ENCODE results near the gene DOCK10.
A peak's percentile ranks its signal among the peaks of the same experiment; 100 is the strongest.

Gene DOCK10

GRCh38 chr2:225027061-225027762, 15.1 kb downstream of the DOCK10 start:
- ATAC-seq (ENCODE audit: insufficient read depth, low read depth) (peak; percentile 23; the same call in 1 of the 3 replicates), DNase-seq (no peak)
- no peak for TF ChIP-seq EZH2 (IDR thresholded peaks at IDR 0.05; ENCODE audit: borderline replicate concordance, low read depth, low read length, severe bottlenecking)
- TF ChIP-seq, protein P1, sequence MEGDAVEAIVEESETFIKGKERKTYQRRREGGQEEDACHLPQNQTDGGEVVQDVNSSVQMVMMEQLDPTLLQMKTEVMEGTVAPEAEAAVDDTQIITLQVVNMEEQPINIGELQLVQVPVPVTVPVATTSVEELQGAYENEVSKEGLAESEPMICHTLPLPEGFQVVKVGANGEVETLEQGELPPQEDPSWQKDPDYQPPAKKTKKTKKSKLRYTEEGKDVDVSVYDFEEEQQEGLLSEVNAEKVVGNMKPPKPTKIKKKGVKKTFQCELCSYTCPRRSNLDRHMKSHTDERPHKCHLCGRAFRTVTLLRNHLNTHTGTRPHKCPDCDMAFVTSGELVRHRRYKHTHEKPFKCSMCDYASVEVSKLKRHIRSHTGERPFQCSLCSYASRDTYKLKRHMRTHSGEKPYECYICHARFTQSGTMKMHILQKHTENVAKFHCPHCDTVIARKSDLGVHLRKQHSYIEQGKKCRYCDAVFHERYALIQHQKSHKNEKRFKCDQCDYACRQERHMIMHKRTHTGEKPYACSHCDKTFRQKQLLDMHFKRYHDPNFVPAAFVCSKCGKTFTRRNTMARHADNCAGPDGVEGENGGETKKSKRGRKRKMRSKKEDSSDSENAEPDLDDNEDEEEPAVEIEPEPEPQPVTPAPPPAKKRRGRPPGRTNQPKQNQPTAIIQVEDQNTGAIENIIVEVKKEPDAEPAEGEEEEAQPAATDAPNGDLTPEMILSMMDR (IDR thresholded peaks at IDR 0.05; ENCODE audit: borderline replicate concordance, extremely low read depth, low read length, poor library complexity, severe bottlenecking) = no peak
- no peaks in the 10 kb centered on the region for H3K9me3 ChIP-seq (ENCODE audit: insufficient read depth, low read length, severe bottlenecking)
- H3K27ac ChIP-seq (ENCODE audit: low read length) = peak overlapping the region; percentile 55
- no peaks in the 10 kb centered on the region for H3K27me3 ChIP-seq (ENCODE audit: insufficient read depth, low read length, poor library complexity)
- H3K9ac ChIP-seq (ENCODE audit: low read depth, low read length) = no peak overlapping the region
- no peak overlapping the region for H3K4me2 ChIP-seq (ENCODE audit: insufficient read depth, low read length)
- H2AFZ ChIP-seq (ENCODE audit: low read depth, low read length) = no peak overlapping the region
- peaks cover 48% of the 10 kb centered on the region for H4K20me1 ChIP-seq (ENCODE audit: insufficient read depth, low read length)
- H3K36me3 ChIP-seq (ENCODE audit: insufficient read depth, low read length) = no peaks in the 10 kb centered on the region
- peaks cover 40% of the 10 kb centered on the region for H3K4me1 ChIP-seq (ENCODE audit: insufficient read depth, low read length)
- peaks cover 84% of the 10 kb centered on the region for H3K79me2 ChIP-seq (ENCODE audit: insufficient read depth, low read length)
- H3K4me3 ChIP-seq (ENCODE audit: low read depth in 1 of 2, low read length in 2 of 2) = no peak overlapping the region

GRCh38 chr2:225025917-225026571, 16.2 kb downstream of the DOCK10 start:
- Histone ChIP-seq H2AFZ (ENCODE audit: low read depth, low read length) (no peak overlapping the region), H3K36me3 (ENCODE audit: insufficient read depth, low read length) (no peaks in the 10 kb centered on the region), H3K9ac (ENCODE audit: low read depth, low read length) (no peak overlapping the region), H3K79me2 (ENCODE audit: insufficient read depth, low read length) (peaks cover 84% of the 10 kb centered on the region), H3K4me1 (ENCODE audit: insufficient read depth, low read length) (peaks cover 36% of the 10 kb centered on the region), H4K20me1 (ENCODE audit: insufficient read depth, low read length) (peaks cover 43% of the 10 kb centered on the region), H3K27ac (ENCODE audit: low read length) (peak overlapping the region; percentile 55), H3K4me3 (ENCODE audit: low read depth in 1 of 2, low read length in 2 of 2) (no peak overlapping the region), H3K9me3 (ENCODE audit: insufficient read depth, low read length, severe bottlenecking) (no peaks in the 10 kb centered on the region), H3K4me2 (ENCODE audit: insufficient read depth, low read length) (peak overlapping the region; percentile 30), H3K27me3 (ENCODE audit: insufficient read depth, low read length, poor library complexity) (no peaks in the 10 kb centered on the region)
- ATAC-seq (ENCODE audit: insufficient read depth, low read depth) (peak; percentile 98), DNase-seq (peak; percentile 62)
- TF ChIP-seq, protein P1 (IDR thresholded peaks at IDR 0.05; ENCODE audit: borderline replicate concordance, extremely low read depth, low read length, poor library complexity, severe bottlenecking) = no peak
- TF ChIP-seq EZH2 (IDR thresholded peaks at IDR 0.05; ENCODE audit: borderline replicate concordance, low read depth, low read length, severe bottlenecking) = no peak

DNA sequence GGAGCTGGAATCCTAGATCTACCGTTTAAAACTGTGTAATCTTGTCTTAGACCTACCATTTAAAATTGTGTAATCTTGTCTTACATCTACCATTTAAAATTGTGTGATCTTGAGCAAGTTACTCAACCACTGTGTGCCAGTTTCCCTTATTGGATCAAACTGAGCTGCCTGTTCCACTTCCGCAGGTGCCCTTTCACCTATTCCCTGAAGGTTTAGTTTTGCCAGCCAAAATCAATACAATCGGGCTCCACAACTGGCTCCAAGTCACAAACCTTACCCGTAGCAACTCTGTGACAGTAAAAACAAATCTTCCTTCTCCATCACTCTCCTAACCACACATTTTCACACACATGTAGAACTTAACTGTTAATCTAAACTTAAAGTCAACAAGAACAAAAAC, 20.1 kb downstream of the DOCK10 start:
- Histone ChIP-seq H3K9me3 (ENCODE audit: insufficient read depth, low read length, severe bottlenecking) (no peaks in the 10 kb centered on the region), H2AFZ (ENCODE audit: low read depth, low read length) (no peak overlapping the region), H3K27me3 (ENCODE audit: insufficient read depth, low read length, poor library complexity) (no peaks in the 10 kb centered on the region), H3K4me1 (ENCODE audit: insufficient read depth, low read length) (peaks cover 25% of the 10 kb centered on the region), H4K20me1 (ENCODE audit: insufficient read depth, low read length) (peaks cover 45% of the 10 kb centered on the region), H3K36me3 (ENCODE audit: insufficient read depth, low read length) (no peaks in the 10 kb centered on the region), H3K9ac (ENCODE audit: low read depth, low read length) (no peak overlapping the region), H3K79me2 (ENCODE audit: insufficient read depth, low read length) (peaks cover 78% of the 10 kb centered on the region), H3K4me3 (ENCODE audit: low read depth in 1 of 2, low read length in 2 of 2) (no peak overlapping the region), H3K4me2 (ENCODE audit: insufficient read depth, low read length) (no peak overlapping the region), H3K27ac (ENCODE audit: low read length) (no peak overlapping the region)
- TF ChIP-seq, protein P1 (IDR thresholded peaks at IDR 0.05; ENCODE audit: borderline replicate concordance, extremely low read depth, low read length, poor library complexity, severe bottlenecking) = no peak
- no peak for TF ChIP-seq EZH2 (IDR thresholded peaks at IDR 0.05; ENCODE audit: borderline replicate concordance, low read depth, low read length, severe bottlenecking)
- ATAC-seq (ENCODE audit: insufficient read depth, low read depth) (no peak), DNase-seq (no peak)

Data from DND-41 (cell line).